H9 (cell line): ENCODE measurements around the gene ZFYVE28. TPM values are rescaled to one million over a fixed set of nuclear protein-coding genes. Genes with fewer than 3 reads are reported as not detected.

Source experiments
- DNase-seq: peaks from one replicate; pipeline ENCODE4 v3.0.0-alpha.2; 2017
- H2AFZ ChIP-seq: one replicate; pipeline ENCODE4 v1.6.1; 2013; ENCODE audit warnings: mild to moderate bottlenecking, low read length, control low read depth, moderate library complexity
- H2AK5ac ChIP-seq: 2 replicates; pipeline ENCODE4 v1.6.1; 2013; ENCODE audit warnings: low read length, control low read depth, mixed read lengths; ENCODE audit not compliant: insufficient read length
- H2BK120ac ChIP-seq: one replicate; pipeline ENCODE4 v1.6.1; 2013; ENCODE audit warnings: low read depth, mild to moderate bottlenecking, low read length, control low read depth, inconsistent platforms; ENCODE audit not compliant: poor library complexity, severe bottlenecking
- H2BK12ac ChIP-seq: 2 replicates; pipeline ENCODE4 v1.6.1; 2013; ENCODE audit warnings: low read length, control low read depth, mixed read lengths, low read depth; ENCODE audit not compliant: insufficient read length
- H2BK15ac ChIP-seq: 2 replicates; pipeline ENCODE4 v1.6.1; 2013; ENCODE audit warnings: low read depth, low read length, control low read depth
- H2BK20ac ChIP-seq: one replicate; pipeline ENCODE4 v1.6.1; 2013; ENCODE audit warnings: low read depth, mild to moderate bottlenecking, low read length, control low read depth, inconsistent platforms; ENCODE audit not compliant: poor library complexity, severe bottlenecking
- H2BK5ac ChIP-seq: 2 replicates; pipeline ENCODE4 v1.6.1; 2013; ENCODE audit warnings: low read length, control low read depth, mixed read lengths; ENCODE audit not compliant: insufficient read length
- H3K14ac ChIP-seq: 2 replicates; pipeline ENCODE4 v1.6.1; 2013; ENCODE audit warnings: low read length, control low read depth; ENCODE audit not compliant: insufficient read depth
- H3K18ac ChIP-seq: 2 replicates; pipeline ENCODE4 v1.6.1; 2013; ENCODE audit warnings: low read depth, mild to moderate bottlenecking, mixed read lengths, low read length, control low read depth; ENCODE audit not compliant: insufficient read length
- H3K23ac ChIP-seq: 2 replicates; pipeline ENCODE4 v1.6.1; 2013; ENCODE audit warnings: low read length, control low read depth, mixed read lengths, low read depth; ENCODE audit not compliant: insufficient read length
- H3K23me2 ChIP-seq: 2 replicates; pipeline ENCODE4 v1.6.1; 2013; ENCODE audit warnings: low read depth, mild to moderate bottlenecking, mixed read lengths, low read length, control low read depth; ENCODE audit not compliant: insufficient read length, poor library complexity, severe bottlenecking
- H3K27ac ChIP-seq: 2 replicates; pipeline ENCODE4 v1.5.1; 2013; ENCODE audit warnings: low read length, control low read depth, mixed read lengths, low read depth; ENCODE audit not compliant: insufficient read length
- H3K27me3 ChIP-seq: 2 replicates; pipeline ENCODE4 v1.6.1; 2013; ENCODE audit warnings: low read length, control low read depth, inconsistent platforms; ENCODE audit not compliant: insufficient read depth
- H3K4ac ChIP-seq: 2 replicates; pipeline ENCODE4 v1.6.1; 2013; ENCODE audit warnings: low read depth, mild to moderate bottlenecking, control low read depth, inconsistent platforms, low read length, moderate library complexity
- H3K4me1 ChIP-seq: 2 replicates; pipeline ENCODE4 v1.6.1; 2013; ENCODE audit warnings: low read length, control low read depth, inconsistent platforms; ENCODE audit not compliant: insufficient read depth
- H3K4me2 ChIP-seq: 2 replicates; pipeline ENCODE4 v1.6.1; 2013; ENCODE audit warnings: low read length, control low read depth, mixed read lengths; ENCODE audit not compliant: insufficient read length, insufficient read depth
- H3K56ac ChIP-seq: 2 replicates; pipeline ENCODE4 v1.6.1; 2013; ENCODE audit warnings: low read depth, mild to moderate bottlenecking, mixed read lengths, low read length, control low read depth; ENCODE audit not compliant: insufficient read length
- H3K79me1 ChIP-seq: 2 replicates; pipeline ENCODE4 v1.6.1; 2013; ENCODE audit warnings: low read depth, mild to moderate bottlenecking, moderate library complexity, low read length, control low read depth, inconsistent platforms; ENCODE audit not compliant: insufficient read depth, poor library complexity, severe bottlenecking
- H3K79me2 ChIP-seq: 2 replicates; pipeline ENCODE4 v1.6.1; 2013; ENCODE audit warnings: low read length, control low read depth, inconsistent platforms; ENCODE audit not compliant: insufficient read depth
- H3K9ac ChIP-seq: 2 replicates; pipeline ENCODE4 v1.6.1; 2013; ENCODE audit warnings: low read length, control low read depth, mixed read lengths; ENCODE audit not compliant: insufficient read length; ENCODE audit errors: extremely low read depth
- H3K9me3 ChIP-seq: one replicate; pipeline ENCODE4 v1.6.1; 2013; ENCODE audit warnings: low read depth, low read length, inconsistent platforms; ENCODE audit not compliant: control insufficient read depth
- H3T11ph ChIP-seq: one replicate; pipeline ENCODE4 v1.6.1; 2013; ENCODE audit warnings: mild to moderate bottlenecking, low read length, control low read depth, inconsistent platforms
- H4K20me1 ChIP-seq: one replicate; pipeline ENCODE4 v1.6.1; 2013; ENCODE audit not compliant: control insufficient read depth, insufficient read length, insufficient read depth
- H4K5ac ChIP-seq: 2 replicates; pipeline ENCODE4 v1.6.1; 2013; ENCODE audit warnings: low read depth, mild to moderate bottlenecking, mixed read lengths, low read length, control low read depth; ENCODE audit not compliant: insufficient read length
- H4K8ac ChIP-seq: replicated peaks from 2 replicates; pipeline ENCODE4 v1.6.1; 2013; ENCODE audit warnings: low read length, control low read depth, mixed read lengths, low read depth; ENCODE audit not compliant: insufficient read length
- H4K91ac ChIP-seq: 2 replicates; pipeline ENCODE4 v1.6.1; 2013; ENCODE audit warnings: low read depth, mild to moderate bottlenecking, moderate library complexity, mixed read lengths, low read length, control low read depth; ENCODE audit not compliant: insufficient read length
- H3K27ac Mint-ChIP-seq, 3 experiments: 2 replicates in 2 of 3; 3 replicates in 1 of 3; pipeline ENCODE4 v1.8.0; 2020 to 2021; ENCODE audit warnings: mixed read lengths in 3 of 3, mild to moderate bottlenecking in 1 of 3, moderate library complexity in 1 of 3
- H3K27me3 Mint-ChIP-seq: 2 replicates; pipeline ENCODE4 v1.8.0; 2021; ENCODE audit warnings: low read depth, mild to moderate bottlenecking, moderate library complexity, mixed read lengths
- H3K36me3 Mint-ChIP-seq, 3 experiments: 2 replicates in 2 of 3; 3 replicates in 1 of 3; pipeline ENCODE4 v1.8.0; 2020 to 2021; ENCODE audit warnings: low read depth in 3 of 3, mixed read lengths in 3 of 3; ENCODE audit not compliant: insufficient read depth in 1 of 3
- H3K4me1 Mint-ChIP-seq, 2 experiments: 2 replicates each; pipeline ENCODE4 v1.8.0; 2020; ENCODE audit warnings: mixed read lengths in 2 of 2
- H3K4me3 Mint-ChIP-seq, 2 experiments: 2 replicates in 1 of 2; 3 replicates in 1 of 2; pipeline ENCODE4 v1.8.0; 2020 to 2021; ENCODE audit warnings: mild to moderate bottlenecking in 2 of 2, mixed read lengths in 2 of 2, moderate library complexity in 1 of 2
- H3K9me3 Mint-ChIP-seq, 2 experiments: 2 replicates in 1 of 2; 3 replicates in 1 of 2; pipeline ENCODE4 v1.8.0; 2020; ENCODE audit warnings: mild to moderate bottlenecking in 2 of 2, mixed read lengths in 2 of 2, moderate library complexity in 1 of 2
- CTCF ChIP-seq: fragments of 200-600 bp; sonication (generic); conservative IDR thresholded peaks from 3 replicates; pipeline ENCODE4 v1.8.0; 2021; ENCODE audit warnings: antibody characterized with exemption, mild to moderate bottlenecking
- WGBS: extraction: QIAGEN DNeasy Blood & Tissue Kit; methylation state at CpG from one replicate; pipeline ENCODE4 v1.1.7; 2013; ENCODE audit warnings: missing lambda C conversion rate, low lambda C conversion rate, mixed read lengths; ENCODE audit not compliant: insufficient read length; ENCODE audit errors: extremely low coverage; 5-methylcytosine and 5-hydroxymethylcytosine counted together
- total RNA-seq: library from RNA; stranded (reverse); gene quantifications from 2 replicates; pipeline ENCODE4 v1.2.1, GENCODE V29; 2021

The ZFYVE28 gene
- total RNA-seq, 1 experiment from 2014 or later = 0.98 TPM

DNA sequence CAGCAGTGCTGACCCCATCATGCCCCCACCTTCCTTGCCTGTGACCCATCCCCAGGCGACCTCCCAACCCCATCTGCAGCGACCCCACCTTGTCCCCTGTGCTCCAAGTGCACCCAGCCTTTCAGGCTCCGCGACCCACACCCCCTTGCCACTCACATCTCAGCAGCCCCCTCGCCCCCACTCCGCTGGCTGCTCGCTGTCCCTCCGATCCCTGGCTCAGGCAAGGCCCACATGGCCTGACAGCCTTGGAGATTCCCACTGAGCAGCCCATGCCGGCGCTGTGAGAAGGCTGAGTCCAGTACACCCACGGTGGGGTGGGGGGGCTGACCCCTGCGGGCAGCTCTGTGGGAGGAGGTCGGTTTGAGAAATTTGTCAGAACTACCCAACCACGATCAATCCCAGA is 9.1 kb downstream of the ZFYVE28 start:
- H3K27me3 Mint-ChIP-seq = peaks cover 15% of the 10 kb centered on the region
- H3K23ac ChIP-seq = no peak overlapping the region
- no peak overlapping the region for H2AK5ac ChIP-seq
- no peak overlapping the region for H3K27ac ChIP-seq
- H3K27ac Mint-ChIP-seq = no peak overlapping the region; a peak in 1 of 7 replicates
- no peak overlapping the region for H3K4me3 Mint-ChIP-seq
- H2AFZ ChIP-seq = no peak overlapping the region
- no peak overlapping the region for H2BK15ac ChIP-seq
- no peak overlapping the region for H3K56ac ChIP-seq
- H4K91ac ChIP-seq = no peak overlapping the region
- no peaks in the 10 kb centered on the region for H3K27me3 ChIP-seq
- H3K14ac ChIP-seq = no peak overlapping the region; the same call in 1 of the 2 replicates
- no peak overlapping the region for H2BK12ac ChIP-seq
- DNase-seq = no peak
- no peak for TF ChIP-seq CTCF
- no peak overlapping the region for H2BK5ac ChIP-seq
- H3K79me1 ChIP-seq = no peaks in the 10 kb centered on the region
- H3K4me2 ChIP-seq = no peak overlapping the region
- WGBS = no CpG with 5 or more reads among the region's 14 CpGs
- no peaks in the 10 kb centered on the region for H3K9me3 ChIP-seq
- H4K20me1 ChIP-seq = peaks cover 3% of the 10 kb centered on the region
- H3K4me1 Mint-ChIP-seq = peaks cover 34 to 43% of the 10 kb centered on the region in 2 experiments
- no peaks in the 10 kb centered on the region for H3K79me2 ChIP-seq
- H3K36me3 Mint-ChIP-seq = no peaks in the 10 kb centered on the region
- H3K23me2 ChIP-seq = peaks cover 13% of the 10 kb centered on the region
- peaks cover 6% of the 10 kb centered on the region; the same call in 1 of the 2 replicates for H3K4me1 ChIP-seq
- H3T11ph ChIP-seq = no peak overlapping the region
- H3K9me3 Mint-ChIP-seq = no peaks in the 10 kb centered on the region
- H2BK20ac ChIP-seq = no peak overlapping the region
- H3K9ac ChIP-seq = no peak overlapping the region
- H3K4ac ChIP-seq = no peak overlapping the region
- no peak overlapping the region for H3K18ac ChIP-seq
- no peak overlapping the region for H4K5ac ChIP-seq
- no peak overlapping the region for H4K8ac ChIP-seq
- no peak overlapping the region for H2BK120ac ChIP-seq
